ENCODE data around the gene UBAC2.

Gene UBAC2

GRCh38 chr13:99366075-99366987 lies 165.7 kb downstream of the UBAC2 start:
- no peak for DNase-seq

DNA sequence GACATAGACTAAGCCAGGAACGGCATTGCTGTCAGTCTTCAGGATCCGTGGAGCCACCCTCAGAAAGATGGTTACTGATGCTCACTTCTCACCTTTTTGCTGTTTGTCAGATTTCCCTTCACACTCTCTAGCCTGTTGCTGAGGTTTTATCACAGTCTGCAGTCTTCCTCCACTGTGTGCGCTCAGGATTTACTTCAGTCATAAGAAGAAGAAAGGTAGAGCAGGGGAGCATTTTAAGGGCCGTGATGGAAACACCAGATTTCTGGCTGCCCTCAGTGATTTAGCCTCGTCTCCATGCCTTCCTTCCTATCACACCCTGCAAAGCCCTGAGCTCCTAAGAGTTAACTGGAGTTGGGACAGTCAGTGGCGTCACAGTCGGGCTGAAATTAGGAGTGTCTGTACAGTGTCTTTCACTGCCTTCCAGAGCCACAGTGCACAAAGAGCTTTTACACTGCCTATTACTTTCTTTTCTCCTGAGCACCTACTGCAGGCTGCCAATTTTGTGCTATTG lies 166.5 kb downstream of the UBAC2 start:
- no peak for DNase-seq

DNA sequence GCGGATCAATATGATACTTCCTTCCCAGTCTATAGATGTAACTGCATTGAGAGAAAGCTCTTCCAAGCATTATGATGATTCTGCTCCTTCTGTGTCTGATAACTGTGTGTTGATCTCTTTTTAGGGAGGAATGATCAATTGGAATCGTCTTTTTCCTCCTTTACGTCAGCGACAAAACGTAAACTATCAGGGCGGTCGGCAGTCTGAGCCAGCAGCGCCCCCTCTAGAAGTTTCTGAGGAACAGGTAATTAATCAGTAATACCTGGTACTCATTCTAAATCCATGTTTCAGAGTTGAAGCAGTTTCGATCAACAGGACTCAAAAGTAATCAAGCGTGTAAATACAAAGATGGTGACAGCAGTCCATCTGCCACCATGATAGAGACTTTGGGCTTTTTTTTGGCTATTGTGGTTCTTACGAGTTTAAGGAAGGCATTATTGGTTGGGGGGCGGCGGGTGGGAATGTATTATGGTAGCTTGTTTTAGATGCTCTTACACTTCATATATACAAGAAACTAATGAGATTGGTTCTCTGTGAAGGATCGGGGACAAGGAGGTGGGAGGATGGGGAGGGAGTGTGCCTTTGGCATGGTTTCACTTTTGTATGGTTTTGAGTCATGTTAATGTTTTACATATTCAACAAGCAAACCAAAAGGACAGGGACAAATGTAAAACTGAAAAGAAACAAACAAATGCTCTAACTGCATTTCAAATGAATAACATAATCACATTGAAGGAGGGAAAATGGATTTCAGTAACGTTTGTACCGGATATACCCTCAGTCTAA lies 167.2 kb downstream of the UBAC2 start:
- no peak for DNase-seq

DNA sequence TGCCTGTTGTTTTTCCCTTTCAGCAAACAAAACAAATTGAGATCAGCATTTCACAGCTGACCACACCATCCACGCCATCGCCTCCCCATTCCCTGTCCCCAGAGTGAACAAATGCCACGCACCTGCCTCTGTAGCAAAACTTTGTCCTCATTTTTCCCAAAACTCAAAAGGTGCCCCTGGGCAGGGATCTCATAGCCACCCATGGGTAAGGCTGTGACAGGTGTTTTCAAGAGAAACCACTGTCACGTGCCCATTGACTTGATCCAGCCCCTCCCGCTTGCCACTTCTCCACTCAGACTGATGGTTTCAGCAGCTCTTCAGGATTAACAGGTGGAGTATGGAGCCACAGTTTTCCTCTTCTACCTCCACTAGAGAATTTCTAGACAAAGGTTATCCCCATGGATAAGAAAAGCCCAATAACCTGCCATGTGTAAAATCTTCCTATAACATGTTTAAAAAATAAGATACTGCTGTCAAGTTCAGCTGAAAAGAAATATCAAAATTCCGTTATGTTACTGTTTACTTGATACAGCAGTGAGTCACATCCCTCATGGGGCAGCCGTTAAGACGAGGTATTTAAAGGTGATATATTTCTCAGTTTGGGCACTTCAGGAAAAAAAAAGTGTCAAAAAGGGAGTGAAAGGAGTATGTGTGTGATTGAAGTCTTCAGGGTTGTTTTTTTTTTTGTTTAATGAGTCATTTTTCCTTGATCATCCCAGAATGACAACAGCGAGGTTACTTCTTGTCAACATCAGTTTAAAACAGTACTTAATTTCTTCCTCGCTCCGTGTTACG lies 170.0 kb downstream of the UBAC2 start:
- DNase-seq = no peak

DNA sequence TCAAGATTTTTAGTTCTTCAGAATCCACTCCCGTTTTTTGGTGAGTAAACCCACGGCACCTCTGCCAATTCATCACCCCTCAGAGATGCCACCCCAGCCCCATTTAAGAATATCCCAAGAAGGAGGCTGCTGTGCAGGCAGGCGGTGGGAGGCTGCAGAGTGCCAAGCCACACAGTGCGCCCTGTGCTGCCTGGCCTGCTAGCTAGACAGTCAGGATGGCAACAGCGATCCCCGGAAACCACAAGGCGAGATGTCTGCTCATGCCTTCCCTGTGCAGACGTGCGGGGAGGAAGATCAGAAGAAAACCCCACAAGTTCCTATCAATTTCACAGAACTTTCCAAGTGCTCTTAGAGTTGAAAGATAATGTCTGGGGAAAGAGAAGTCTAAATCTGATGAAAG lies 171.3 kb downstream of the UBAC2 start:
- no peak for DNase-seq

DNA sequence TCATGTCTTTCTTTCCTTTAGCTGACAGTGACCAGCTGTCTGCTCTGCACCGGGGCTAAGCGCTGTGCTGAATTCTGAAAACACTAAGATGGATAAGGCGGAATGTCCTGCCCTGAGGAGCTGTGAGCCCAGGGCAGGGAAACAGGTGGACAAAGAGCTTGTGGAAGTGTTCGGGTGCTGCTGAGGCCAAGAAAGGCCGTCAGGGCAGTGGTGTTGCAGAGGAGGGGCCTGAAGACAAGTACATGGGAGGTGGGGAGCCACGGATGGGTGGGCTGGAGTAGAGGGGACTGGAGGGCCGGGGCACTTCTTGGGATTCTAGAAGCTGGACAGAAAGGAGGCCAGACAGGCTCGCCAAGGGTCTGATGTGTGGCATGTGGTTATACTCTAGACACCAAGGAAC lies 172.8 kb downstream of the UBAC2 start:
- DNase-seq = no peak

- no peak for DNase-seq
Observed at GRCh38 chr13:99374169-99374991, 173.7 kb downstream of the UBAC2 start.

GRCh38 chr13:99374994-99375737 lies 174.5 kb downstream of the UBAC2 start:
- DNase-seq = no peak

DNA sequence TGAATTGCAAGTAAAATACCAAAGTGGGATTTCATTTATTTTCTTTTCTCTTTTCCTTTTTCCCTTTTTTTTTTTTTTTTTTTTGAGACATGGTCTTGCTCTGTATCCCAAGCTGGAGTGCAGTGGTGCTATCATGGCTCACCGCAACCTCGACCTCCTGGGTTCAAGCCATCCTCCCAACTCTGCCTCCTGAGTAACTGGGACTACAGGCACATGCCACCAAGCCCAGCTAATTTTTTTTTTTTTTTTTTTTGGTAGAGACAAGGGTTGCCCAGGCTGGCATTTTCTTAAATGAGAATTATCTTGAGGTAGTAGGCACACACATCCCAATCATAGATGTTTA lies 175.1 kb downstream of the UBAC2 start:
- no peak for DNase-seq

DNA sequence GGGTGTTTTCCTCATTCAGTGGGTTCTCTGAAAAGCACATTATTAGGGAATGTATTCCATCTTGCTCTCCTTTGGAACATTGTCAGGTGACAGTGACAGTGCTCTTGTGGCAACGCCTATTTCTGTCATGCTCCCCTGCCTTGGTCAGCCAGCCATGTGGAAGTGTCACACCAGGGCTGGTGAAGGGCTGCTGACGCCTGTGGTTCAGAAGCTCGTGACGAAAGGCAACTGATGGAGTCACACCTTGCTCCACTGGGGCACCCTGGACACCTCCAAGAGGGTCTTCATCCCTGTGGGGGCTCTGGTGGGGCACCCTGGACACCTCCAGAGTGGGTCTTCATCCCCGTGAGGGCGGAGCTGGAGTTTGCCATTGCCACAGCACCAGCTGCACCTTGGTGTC lies 175.5 kb downstream of the UBAC2 start:
- DNase-seq = no peak

- DNase-seq = no peak
Observed at GRCh38 chr13:99376924-99377323, 176.3 kb downstream of the UBAC2 start.

DNA sequence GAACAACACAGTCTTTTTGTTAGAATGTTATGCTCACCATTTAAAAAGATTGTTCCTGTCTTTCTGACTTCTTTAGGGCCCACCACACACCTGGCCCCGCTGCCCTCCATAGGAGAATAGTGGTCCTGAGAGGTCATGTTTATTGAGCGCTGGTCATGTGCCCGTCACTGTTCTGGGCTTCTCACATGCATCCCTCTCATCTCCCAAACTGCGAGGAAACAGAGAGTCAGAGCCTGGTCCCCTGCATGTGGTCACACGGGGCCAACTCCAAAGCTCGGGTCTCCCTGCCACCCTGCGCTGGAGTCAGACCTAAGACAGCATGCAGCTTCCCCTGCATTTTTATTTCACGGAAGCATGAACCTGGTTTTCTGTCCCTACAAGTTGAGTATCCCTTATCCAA lies 177.0 kb downstream of the UBAC2 start:
- DNase-seq = no peak

DNA sequence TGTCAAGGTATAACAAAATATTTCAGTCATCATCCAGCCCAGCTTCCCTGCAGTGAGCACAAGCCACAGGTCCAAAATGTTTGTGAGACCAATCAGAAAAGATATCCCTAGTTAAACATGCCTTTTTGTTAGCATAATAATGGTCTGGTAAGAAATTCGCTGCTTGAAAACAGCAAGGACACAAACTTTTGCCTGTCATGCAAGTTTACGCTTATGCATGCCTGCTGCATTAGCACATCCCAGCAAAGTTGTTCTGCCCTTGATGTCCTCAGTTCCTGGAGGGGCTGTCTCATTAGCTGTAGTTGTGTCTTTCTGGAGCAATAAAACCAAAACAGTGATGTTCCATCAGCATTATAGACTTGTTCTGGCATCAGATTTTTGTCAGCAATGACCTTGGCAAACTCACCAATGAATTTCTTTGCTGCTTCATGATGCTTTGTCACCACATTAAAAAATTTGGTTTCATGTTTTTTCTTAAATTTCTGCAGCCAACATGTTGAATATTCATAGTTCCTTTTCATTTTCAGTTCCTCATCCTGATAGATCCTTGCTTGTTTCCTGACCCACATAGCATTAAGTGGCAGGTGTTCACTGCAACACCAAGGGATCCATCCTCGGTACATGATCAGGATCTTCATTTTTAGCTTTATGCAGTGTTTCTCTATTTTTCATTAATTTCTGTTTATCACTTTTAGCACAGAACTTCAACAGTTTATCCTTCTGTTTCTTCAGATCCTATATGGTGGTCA lies 178.5 kb downstream of the UBAC2 start:
- DNase-seq = no peak

- no peak for DNase-seq
Observed at GRCh38 chr13:99379856-99380801, 179.5 kb downstream of the UBAC2 start.

GRCh38 chr13:99380921-99381645 lies 180.4 kb downstream of the UBAC2 start:
- no peak for DNase-seq

DNA sequence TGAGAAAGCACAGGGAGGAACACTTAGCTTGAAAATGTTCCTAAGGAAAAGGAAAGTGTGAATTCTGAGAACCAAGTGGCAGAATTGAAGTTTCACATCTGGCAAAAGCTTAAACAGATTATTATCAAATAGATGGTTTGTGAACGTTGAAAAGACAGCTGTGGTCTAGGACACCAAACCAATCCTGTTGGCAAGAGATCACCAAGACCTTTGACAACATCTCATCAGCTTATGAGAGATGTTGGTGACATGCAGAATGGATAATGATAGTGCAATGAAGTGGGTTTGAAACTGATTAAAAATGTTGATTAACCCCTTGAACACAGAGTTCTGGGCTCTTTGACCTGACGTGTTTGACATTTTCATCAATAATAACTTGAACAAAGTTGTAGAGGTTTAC lies 181.1 kb downstream of the UBAC2 start:
- no peak for DNase-seq

DNA sequence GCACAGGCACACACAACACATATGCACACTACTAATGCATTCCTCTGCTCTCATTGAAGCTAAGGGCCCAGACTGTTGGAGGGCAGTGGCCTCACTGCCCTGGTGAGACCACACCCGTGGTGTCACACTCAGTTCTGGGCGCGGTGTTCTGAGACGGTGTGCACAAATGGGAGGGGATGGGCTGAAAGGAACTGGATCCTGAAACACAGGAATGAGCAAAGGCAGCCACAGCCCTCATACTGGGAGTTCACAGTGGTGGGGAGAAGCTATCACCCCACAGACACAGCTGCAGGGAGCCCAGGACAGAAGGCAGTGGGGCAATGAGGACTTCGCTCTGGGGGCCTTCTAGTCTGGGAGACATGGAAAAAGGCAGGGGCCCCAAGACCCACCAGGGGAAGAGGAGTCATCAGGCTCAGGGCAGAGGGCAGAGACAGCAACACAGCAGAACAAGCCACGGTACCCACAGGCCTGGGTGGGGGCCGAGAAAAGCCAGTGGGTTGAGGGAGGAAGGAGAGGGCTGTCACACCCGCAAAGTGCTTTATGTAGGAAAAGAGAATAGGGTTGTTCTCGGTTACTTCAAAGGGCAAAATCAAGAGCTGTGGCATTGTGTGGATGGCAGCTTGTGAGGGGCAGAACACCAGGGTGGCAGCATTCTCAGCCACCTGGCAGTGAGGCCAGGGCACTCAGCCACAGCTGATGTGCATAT lies 181.9 kb downstream of the UBAC2 start:
- DNase-seq = no peak

DNA sequence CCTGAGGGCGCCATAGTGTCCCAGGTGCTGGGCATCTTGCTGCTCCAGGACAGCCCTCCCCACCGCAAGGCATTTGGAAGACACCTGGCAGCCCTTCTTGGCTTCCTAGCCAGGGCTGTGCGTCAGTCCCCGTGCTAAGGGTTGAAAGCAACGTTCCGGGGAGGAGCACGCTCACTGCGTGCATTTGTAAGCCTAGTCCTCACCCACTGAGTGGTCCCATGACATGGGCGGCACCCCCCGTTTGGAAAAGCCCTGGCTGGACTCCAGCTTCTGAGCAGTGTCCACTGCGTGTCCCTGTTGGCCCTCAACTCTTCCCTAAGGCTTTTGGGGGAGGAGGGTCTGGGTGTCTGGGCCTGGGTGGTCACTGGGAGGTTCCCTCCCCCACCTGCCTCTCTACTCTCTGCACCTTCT lies 182.9 kb downstream of the UBAC2 start:
- no peak for DNase-seq

Measured in NCI-H1092 treated with DMSO at 0.1 percent for 48 hours (cell line).